A549 (cell line): Measurements from ENCODE around the gene CLDN14.

Experiments
- BCL3 ChIP-seq: fragments of >200 bp; sonication (Bioruptor Twin); formaldehyde crosslinking; IDR thresholded peaks from 3 replicates; pipeline ENCODE4 v1.6.1; 2016
- CEBPB ChIP-seq, 2 experiments: fragments of >200 bp in 1 of 2; sonication (Bioruptor Twin) in 1 of 2; formaldehyde crosslinking in 1 of 2; IDR thresholded peaks; 2 replicates each; pipeline ENCODE4 v1.6.1; 2012 to 2016
- CTCF ChIP-seq: fragments of >200 bp; sonication (Bioruptor Twin); formaldehyde crosslinking; IDR thresholded peaks from 3 replicates; pipeline ENCODE4 v1.5.1; 2016
- HDAC2 ChIP-seq: fragments of 200-600 bp; sonication (generic); IDR thresholded peaks from 2 replicates; pipeline ENCODE4 v1.6.1; 2016
- HOXA7 ChIP-seq: fragments of 250-450 bp; sonication (Bioruptor Pico); IDR thresholded peaks from 2 replicates; pipeline ENCODE4 v1.5.0; 2020; ENCODE audit warnings: mild to moderate bottlenecking, moderate library complexity
- RAD21 ChIP-seq, 2 experiments: fragments of >200 bp in 1 of 2; sonication (Bioruptor Twin) in 1 of 2; formaldehyde crosslinking in 1 of 2; IDR thresholded peaks in 1 of 2; conservative IDR thresholded peaks in 1 of 2; 2 replicates in 1 of 2; 3 replicates in 1 of 2; pipeline ENCODE4 v1.6.1; 2012 to 2018; ENCODE audit warnings: inconsistent platforms in 1 of 2

GRCh38 chr21:36437745-36438128, 42.2 kb downstream of the CLDN14 start:
- TF ChIP-seq CEBPB (IDR thresholded peaks at IDR 0.05) = peak in 1 of 2 experiments; percentile 78; a peak in 2 of 4 replicates
- no peak for TF ChIP-seq CTCF
- TF ChIP-seq RAD21 (conservative IDR thresholded peaks at IDR 0.05 in 1 of 2, IDR thresholded peaks at IDR 0.05 in 1 of 2) = no peak
- TF ChIP-seq HDAC2 = no peak
- TF ChIP-seq BCL3 = no peak
- no peak for TF ChIP-seq HOXA7 (CRISPR knock-in tag)
